ENCODE results near the gene EHF.

GRCh38 chr11:34633640-34633989 is 12.7 kb downstream of the EHF start:
- TF ChIP-seq CTCF (IDR thresholded peaks at IDR 0.05) (no peak), POLR2A (IDR thresholded peaks at IDR 0.05) (no peak), EP300 (IDR thresholded peaks at IDR 0.05) (no peak), POLR2AphosphoS5 (IDR thresholded peaks at IDR 0.05) (no peak)

Data from gastroesophageal sphincter (tissue), 3 donors.